HTERT RPE-1 (cell line): ENCODE measurements around the gene FBXO36.

Experiments used
- in situ Hi-C: fragments of 300-500 bp; cut with MboI; formaldehyde crosslinking; loops from 4 replicates; pipeline ENCODE4 v1.14.3; 2020; ENCODE audit warnings: low sequenced_read_pairs

The FBXO36 gene

DNA sequence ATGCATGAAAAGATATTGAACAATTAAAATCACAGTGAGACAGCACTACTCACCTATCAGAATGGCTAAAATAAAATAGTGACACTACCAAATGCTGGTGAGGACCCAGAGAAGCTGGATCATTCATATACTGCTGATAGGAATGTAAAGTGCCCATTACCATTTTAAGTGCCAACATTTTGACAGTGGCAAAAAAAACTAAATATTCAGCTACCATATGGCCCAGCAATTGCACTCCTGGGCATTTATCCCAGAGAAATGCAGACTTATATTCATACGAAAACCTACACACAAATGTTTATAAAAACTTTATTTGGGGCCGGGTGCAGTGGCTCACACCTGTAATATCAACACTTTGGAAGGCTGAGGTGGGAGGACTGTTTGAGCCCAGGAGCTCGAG is 47.6 kb downstream of the FBXO36 start:
- in situ Hi-C loops: no loop called here

DNA sequence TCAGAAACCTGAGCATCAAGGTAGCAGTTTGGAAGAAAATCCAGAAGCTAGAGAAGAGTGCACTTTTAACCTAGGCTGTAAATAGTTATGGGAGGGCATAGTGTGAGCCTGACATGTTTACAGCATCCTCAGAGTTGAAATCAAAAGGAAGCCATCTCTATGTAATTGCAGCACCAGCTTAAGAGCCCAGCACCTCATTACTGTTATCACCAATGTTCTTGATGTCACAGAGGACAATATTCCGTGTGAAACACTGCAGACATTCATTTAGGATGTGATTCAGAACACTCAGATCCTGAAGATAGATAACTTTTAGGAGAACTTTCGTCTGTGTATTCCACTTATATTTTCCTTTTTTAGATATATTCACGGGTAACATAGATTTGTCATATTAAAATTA is 48.1 kb downstream of the FBXO36 start:
- in situ Hi-C loops: no loop called here

DNA sequence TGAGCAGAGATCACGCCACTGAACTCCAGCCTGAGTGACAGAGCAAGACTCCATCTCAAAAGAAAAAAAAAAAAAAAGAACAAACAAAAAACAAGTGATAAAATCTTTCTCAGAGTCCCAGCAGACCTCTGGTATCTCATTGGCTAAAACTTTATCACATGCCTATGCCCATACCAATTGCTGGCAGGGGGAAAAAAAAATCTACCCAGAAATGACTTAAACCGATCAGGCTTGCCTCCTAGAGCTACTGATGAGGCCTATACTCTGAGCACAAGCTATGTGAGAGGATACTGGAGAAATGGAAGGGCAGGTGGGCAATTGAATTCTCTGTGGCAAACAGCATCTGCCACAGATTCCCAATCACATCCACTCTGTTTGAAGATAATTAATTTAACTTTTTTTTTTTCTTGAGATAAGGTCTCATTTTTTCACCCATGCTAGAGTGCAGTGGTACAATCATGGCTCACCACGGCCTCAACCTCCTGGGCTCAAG is 49.0 kb downstream of the FBXO36 start:
- in situ Hi-C loops: no loop called here

DNA sequence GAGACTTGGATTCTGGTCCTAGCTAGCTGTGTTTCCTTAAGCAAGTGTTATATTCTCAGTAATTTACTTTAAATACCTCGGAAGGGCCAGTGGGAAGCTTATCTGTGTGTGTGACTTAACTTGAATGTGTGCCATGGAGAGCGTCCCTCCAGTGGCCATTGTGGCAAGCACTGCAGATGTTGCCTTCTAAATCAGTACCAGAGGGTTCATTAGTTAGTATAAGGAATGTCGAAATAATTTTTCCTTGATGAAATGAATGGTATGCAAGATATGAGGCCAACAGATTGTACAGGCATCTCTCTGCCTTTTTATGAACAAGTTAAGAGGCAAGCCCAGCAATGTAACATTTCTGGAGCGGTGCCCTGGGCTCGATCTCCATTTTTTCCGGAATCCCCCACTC is 52.0 kb downstream of the FBXO36 start:
- in situ Hi-C loops: no loop called here

DNA sequence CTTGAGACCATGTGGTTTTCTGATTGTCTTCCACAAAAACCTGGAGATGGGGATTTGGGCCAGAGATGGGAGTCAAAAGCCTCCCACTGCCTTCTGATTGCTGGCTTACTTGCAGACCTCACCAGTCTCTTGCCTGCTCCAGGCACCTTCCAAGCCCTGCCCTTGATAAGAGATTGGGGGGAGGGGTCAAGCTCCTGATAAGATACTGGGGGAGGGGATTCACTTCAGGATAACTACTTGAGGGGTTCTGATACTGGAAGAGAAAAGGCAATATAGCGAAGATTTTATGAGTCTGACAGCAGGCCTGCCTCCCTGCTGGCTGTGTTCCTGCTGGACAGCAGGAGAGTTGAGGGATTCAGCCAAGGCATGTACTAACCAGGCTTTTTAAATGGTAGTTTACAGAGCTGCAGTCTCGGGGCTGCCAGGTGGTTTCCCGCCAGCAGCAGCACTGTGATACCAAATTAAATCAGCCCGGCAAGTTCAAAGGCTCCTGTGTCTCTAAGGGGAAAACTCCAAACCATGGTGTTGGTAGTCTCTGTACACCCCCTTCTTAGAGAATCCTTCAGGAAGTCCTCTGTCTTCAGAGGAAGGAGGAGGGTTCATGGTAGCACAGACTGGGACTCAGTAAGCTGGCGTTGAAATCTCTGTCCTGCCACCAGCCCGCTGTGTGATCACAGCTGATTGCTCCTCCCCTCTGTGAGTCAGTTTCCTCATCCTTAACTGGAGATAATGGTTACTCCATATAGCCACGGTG is 58.3 kb downstream of the FBXO36 start:
- in situ Hi-C loops: no loop called here

DNA sequence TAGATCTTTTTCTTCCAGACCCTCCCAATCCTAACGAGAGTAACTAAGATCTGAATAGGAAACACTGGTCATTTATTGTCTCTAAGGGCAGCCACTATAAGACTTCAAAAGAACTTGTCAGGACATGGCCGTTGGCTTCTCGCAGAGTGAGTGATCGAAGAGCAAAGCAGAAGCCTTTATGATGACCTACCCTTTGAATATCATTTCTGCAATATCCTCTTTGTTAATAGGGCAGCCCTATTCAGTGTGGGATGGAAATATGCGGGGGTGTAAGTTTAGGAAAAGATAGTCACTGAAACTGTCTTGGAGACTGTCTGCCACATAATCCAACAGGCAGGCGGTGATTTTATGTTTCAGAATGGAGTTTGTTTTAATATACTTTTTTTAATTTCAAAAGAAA is 70.9 kb downstream of the FBXO36 start:
- in situ Hi-C loops: no loop called here

DNA sequence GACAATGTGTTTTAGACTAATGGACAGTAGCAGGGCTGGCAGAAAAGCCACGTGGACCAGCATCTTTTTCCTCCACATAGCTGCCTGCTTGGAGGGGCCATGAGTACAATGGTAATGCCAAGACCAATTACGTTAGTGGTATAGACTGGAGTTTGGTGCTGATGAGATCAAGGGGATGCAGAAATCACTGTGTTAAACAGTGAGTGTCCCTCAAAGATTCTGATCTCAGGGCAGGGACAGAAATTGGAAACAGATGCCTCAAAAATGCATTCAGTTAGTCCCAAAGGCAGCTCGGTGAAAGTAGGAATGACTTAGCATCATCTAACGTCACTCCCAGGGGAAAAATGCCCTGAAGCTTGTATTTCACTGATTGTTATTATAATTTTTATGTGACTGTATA is 74.0 kb downstream of the FBXO36 start:
- in situ Hi-C loops: no loop called here

DNA sequence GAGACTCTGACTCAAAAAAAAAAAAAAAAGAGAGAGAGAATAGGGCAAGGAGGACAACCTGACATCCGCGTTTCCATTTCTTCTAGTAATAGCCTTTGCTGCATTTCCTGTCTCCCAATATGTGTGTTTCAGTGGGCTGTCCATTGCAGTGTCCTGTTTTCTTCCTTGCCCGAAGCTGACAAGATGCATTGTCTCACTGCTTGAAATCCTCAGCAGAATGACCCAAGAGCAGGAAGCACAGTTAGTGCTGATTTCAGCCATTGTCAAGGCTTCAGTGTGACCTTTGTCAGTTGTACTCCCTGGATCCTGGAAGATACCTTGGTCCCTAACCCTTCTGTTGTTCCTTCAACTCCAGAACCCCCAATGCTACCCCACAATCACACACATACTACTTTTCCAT is 75.3 kb downstream of the FBXO36 start:
- in situ Hi-C loops: no loop called here

DNA sequence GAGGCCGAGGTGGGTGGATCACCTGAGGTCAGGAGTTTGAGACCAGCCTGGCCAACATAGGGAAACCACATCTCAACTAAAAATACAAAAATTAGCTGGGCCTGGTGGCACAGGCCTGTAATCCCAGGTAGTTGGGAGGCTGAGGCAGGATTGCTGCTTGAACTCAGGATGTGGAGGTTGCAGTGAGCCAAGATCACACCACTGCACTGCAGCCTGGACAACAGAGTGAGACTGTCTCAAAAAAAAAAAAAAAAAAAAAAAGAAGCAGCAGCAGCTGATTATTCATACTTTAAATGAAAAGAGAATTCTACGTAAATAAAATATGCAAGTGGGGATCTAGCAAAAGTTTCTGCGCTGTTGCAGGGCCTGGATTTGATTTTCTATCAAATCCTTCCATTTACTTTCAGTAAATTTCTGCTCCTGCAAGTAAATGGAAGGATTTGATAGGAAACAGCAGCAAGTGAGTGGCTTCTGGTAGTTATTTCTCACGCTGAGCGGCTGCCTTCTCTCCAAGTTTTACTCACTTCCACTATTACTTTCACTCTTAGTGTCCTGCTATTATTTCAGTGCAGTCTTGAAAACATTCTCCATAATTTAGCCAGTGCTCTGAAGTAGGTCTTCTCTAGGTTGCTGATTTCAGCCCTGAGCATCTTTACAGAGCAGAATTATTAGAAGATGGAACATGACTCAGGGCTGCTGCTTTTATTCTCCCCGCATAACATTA is 78.0 kb downstream of the FBXO36 start:
- in situ Hi-C loops: no loop called here

DNA sequence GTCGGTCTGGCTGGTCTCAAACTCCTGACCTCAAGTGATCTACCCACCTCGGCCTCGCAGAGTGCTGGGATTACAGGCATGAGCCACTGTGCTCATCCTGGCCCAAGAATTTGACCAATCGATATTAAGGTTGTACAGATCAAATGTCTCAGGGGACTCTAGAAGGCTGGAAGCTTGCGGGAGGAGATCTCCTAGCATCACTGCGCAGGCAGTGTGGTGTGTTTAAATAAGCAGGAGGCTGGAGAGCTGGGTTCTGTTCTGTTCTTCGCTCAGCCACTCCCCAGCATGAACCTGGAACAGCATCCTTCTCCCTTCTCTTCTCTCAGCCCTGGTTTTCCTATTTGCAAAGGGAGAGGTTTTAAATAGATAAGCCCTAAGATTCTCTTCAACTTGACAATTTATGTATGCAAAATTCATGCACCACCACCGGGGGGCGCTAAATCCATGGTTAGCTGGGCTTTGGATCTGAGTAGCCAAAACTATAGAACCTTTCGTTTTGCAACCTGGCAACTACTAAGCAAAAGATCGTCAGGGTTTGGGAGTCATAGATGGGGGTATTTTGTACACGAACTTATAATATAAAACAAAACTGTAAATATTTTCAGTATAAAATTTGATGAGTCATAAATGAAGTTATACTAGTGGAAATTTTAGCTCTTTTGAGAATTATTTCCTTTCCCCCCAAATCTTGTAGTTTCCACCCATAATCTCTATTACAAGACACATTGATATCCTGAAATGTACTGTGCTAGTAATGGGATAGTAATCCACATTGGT is 85.8 kb downstream of the FBXO36 start:
- in situ Hi-C loops: no loop called here

DNA sequence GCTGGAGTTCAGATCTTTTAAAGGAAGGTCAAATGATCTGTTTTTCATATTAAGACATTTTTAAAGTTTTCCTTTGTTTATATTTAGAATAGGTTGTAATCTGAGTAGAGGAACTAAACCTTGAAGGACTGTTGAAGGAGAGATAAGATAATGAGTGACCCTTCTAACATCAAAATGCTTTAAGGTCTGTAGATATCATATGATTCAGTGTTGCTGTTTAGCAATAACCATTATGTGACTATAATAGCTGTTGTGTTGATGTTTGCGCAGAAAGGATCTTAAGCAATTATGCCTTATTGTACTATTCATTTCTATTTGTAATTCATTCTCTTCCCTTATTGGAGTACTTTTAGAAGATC is 86.4 kb downstream of the FBXO36 start:
- in situ Hi-C loops: no loop called here

DNA sequence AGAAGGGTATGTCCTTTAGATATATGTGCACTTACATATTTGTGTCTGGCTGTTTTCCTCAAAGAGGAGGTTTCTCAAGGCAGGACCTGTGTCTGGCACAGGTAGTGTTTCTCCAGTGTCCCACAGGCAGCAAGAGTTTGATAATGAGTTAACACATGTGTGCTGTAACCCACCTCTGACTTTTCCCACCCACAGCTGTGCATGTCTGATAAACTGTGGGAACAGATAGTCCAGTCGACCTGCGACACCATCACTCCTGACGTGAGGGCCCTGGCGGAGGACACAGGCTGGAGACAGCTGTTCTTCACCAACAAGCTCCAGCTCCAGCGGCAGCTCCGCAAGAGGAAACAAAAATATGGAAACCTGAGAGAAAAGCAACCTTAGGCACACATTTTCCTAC is 88.2 kb downstream of the FBXO36 start:
- in situ Hi-C loops: no loop called here

DNA sequence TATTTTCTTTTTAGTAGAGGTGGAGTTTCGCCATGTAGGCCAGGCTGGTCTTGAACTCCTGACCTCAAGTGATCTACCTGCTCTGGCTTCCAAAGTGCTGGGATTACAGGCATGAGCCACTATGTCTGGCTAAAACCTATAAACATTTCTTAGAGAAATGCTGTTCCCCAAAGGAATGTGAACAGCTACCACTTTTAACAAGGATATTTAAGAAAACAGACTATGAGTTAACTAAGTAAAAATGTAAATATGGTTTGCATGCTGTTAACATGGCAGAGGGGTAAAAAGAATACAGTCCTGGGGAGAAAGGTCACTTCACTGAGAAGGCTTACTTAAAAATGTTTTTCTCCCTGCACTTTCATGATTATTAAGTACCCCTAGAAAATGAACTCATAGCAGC is 89.3 kb downstream of the FBXO36 start:
- in situ Hi-C loops: no loop called here

DNA sequence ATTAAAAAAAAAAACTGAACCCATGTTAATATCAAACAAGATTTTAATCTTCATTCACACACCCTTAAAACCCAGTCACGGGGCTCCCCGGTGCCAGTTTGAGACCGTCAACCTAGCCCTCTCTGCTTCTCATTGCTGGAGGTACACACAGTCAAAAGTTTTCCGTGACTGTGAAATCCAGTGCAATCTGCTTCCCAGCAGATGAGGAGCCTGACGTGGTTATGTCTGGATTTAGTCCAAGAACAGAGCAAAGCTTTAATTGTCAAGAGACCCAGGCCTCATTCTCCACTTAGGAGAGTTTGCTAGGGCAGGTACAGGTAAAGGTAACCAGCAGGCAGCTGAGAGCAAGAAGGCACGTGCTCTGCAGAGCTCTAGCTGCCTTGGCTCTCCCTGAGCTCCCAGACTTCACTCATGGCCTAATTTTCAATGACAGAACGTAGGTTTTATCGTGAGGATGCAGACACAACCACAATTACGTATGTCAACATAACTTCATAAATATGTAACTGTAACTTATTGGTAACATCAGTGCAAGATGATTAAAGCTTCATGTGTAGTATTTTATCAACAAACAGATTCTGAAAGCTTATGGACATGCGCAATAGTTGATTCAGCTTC is 90.1 kb downstream of the FBXO36 start:
- in situ Hi-C loops: no loop called here

DNA sequence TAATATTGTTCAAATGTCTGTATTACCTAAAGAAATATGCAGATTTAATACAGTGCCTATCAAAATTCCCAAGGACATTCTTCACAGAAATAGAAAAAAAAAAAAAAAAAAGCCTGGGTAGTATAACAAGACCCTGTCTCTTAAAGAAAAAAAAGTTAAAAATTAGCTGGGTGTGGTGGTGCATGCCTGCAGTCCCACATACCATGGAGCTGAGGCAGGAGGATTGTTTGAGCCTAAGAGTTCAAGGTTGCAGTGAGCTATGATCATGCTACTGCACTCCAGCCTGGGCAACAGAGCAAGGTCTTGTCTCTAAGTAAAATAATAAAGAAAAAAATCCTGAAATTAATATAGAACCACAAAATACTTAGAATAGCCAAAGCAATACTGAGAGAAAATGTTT is 94.5 kb downstream of the FBXO36 start:
- in situ Hi-C loops: no loop called here

DNA sequence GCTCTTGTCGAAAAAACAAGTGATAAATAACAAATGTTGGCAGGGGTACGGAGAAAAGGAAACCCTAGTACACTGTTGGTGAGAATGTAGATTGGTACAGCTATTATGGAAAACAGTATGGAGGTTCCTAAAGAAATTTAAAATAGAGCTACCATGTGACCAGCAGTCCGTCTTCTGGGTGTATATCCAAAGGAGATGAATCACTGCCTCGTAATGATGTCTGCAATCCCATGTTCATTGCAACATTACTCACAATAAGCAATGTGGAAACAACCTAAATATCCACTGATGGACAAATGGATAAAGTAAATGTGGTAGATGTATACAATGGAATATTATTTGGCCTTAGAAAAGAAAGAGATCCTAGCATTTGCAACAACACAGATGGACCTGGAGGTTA is 95.8 kb downstream of the FBXO36 start:
- in situ Hi-C loops: no loop called here

DNA sequence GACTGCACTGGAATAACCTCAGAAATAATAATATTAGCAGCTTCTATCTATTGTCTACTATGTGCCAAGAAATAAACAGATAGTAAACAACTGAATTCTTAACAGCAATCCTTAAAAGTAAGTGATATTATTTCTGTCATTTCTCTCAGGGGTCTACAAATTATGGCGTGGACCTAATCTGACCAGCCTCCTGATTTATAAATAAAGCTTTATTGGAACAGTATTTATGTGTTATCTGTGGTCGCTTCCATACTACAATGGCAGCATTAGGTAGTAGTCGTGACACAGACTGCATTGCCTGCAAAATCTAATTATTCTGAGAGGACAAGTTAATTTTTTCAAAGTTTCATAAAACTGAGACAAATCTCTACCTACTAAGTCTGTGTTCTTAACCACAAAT is 97.4 kb downstream of the FBXO36 start:
- in situ Hi-C loops: no loop called here

DNA sequence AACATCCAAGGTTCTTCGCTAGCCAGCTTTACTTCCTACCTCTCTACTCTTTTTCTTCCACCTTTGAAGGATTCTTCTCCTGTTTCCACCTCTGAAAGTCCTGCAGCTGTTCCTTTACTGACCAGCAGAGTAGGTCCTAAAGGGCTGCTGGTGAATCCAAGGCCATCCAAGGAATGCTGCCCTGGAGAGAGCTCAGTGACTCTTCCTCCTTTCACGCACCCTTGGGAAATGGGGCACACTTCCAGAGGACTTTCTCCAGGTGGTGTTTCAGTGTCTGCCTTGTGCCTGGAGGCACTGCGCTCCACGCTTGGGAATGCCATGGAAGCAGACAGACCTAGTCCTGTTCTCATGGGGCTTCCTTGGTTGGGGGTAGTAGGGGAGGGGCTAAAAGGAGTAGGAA is 101.0 kb downstream of the FBXO36 start:
- in situ Hi-C loops: no loop called here

DNA sequence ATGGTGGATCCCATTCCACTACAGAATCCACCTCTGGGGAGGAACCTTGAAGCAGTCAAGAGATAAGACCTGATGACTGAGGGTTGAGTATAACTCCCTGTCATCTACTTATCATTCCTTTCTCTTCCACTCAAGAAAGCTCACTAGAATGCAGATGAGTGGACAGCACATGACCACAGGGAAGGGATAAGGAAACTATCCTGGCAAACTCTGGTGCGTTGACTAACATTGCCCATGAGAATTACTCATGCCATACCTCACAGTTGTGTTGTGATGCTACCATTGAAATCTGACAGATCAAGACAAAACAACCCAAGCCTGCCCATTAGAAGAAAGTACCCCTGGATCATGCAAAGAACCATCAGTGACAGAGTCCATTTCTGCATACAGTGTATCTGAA is 119.9 kb downstream of the FBXO36 start:
- in situ Hi-C loops: no loop called here

DNA sequence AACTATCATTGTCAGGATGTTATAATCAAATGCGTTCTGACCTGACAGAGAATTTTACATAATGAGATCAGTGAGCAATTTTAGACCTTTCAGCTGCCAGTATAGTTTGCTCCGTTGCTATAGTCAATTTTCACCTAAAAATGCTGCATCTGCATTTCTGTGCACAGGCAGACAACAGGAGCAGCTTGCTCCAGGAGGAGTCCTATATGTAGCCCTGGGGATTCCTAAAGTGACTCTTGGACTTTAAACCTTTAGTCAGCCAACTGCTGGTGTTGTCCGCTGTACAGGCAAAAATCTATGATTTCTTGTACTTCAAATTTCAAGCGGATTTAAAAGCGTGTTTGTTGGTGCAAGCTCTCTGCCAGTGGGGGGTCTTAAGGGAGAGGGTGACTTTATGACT is 120.7 kb downstream of the FBXO36 start:
- in situ Hi-C loops: no loop called here

DNA sequence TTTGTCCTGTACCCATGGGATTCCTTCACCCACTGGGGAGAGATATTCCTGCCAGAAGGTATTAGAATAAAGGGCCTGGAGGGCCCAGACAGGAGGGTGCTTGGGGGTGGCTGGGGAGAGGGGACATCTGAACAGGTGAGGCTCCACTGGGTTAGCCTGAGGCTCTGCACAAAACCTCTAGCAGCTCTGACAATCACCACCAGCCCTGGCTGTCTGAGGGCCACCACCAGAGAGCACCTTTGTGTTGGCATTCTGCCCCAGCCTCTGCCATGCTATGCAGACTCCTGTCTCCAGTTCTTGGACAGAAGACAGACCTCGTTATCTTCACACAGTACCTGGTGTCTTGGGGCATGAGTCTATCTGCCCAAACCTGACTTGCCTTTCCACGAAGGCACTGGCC is 121.2 kb downstream of the FBXO36 start:
- in situ Hi-C loops: no loop called here
